WI38 (cell line): ENCODE data around the gene OTUB2.

ENCODE experiments used
- H3K4me3 ChIP-seq: 2 replicates; pipeline ENCODE4 v1.5.1; 2011; ENCODE audit warnings: low read depth, mild to moderate bottlenecking, control low read depth, low read length
- TF ChIP-seq, protein P1 (sequence below): IDR thresholded peaks from 2 replicates; pipeline ENCODE4 v1.5.1; 2012; ENCODE audit warnings: low read depth, mild to moderate bottlenecking, control low read depth, low read length

OTUB2 gene

DNA sequence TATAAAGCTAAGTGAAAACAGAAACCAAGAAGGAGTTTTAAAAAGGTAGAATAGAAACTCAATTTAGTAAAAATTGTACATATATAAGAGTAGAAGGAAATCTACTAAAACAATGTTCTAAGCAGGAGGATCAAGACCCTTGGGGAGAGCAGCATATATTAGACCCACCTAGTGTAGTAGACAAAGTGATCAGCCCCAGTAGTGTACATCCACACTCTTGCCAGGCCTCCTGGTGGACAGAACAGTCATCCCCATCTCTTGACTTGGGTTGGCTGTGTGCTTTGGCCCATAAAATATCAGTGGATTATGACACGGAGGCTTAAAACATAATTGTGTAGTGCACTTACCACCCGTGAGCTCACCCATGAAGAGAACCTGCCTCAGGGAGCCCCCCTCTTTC, 10.9 kb upstream of the OTUB2 start:
- TF ChIP-seq, protein P1, sequence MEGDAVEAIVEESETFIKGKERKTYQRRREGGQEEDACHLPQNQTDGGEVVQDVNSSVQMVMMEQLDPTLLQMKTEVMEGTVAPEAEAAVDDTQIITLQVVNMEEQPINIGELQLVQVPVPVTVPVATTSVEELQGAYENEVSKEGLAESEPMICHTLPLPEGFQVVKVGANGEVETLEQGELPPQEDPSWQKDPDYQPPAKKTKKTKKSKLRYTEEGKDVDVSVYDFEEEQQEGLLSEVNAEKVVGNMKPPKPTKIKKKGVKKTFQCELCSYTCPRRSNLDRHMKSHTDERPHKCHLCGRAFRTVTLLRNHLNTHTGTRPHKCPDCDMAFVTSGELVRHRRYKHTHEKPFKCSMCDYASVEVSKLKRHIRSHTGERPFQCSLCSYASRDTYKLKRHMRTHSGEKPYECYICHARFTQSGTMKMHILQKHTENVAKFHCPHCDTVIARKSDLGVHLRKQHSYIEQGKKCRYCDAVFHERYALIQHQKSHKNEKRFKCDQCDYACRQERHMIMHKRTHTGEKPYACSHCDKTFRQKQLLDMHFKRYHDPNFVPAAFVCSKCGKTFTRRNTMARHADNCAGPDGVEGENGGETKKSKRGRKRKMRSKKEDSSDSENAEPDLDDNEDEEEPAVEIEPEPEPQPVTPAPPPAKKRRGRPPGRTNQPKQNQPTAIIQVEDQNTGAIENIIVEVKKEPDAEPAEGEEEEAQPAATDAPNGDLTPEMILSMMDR = no peak
- no peak overlapping the region for H3K4me3 ChIP-seq

GRCh38 chr14:94016446-94016976, 9.6 kb upstream of the OTUB2 start:
- TF ChIP-seq, protein P1 = no peak
- no peak overlapping the region for H3K4me3 ChIP-seq

GRCh38 chr14:94018308-94018707, 7.8 kb upstream of the OTUB2 start:
- no peak overlapping the region for H3K4me3 ChIP-seq
- TF ChIP-seq, protein P1 = no peak

- no peak overlapping the region for H3K4me3 ChIP-seq
- TF ChIP-seq, protein P1 = no peak
These were observed 6.8 kb upstream of the OTUB2 start for GRCh38 chr14:94019329-94019728.

- H3K4me3 ChIP-seq = no peak overlapping the region
- TF ChIP-seq, protein P1 = no peak
These were observed 5.9 kb upstream of the OTUB2 start for GRCh38 chr14:94020267-94020666.

DNA sequence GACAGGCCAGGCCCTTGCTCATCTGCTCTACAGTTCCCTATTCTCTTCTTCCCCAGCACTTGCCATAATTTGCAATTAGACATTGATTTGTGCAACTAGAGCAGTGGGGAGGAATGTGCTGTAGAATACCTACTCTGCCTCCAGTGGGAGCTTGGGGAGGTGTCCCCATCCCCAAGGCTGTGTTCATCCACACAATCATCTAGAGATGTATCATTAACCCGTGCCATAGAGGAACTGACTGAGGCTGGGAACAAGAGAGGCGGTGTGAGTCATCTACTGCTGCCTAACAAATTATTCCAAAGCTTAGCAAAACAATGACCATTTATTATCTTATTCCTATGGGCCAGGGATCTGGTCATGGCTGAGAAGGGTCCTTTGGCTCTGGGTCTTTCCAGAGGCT, 5.1 kb upstream of the OTUB2 start:
- TF ChIP-seq, protein P1 = no peak

GRCh38 chr14:94021416-94022157, 4.6 kb upstream of the OTUB2 start:
- no peak overlapping the region for H3K4me3 ChIP-seq
- TF ChIP-seq, protein P1 = no peak

More for the DNA sequence above, 5.1 kb upstream of the OTUB2 start:
- no peak overlapping the region for H3K4me3 ChIP-seq
